B cell (primary cell): ENCODE measurements around the gene AMMECR1. TPM values are rescaled to one million over a fixed set of nuclear protein-coding genes. Genes with fewer than 3 reads are reported as not detected.

ENCODE experiments used
- ATAC-seq: fragments of 200-7000 bp; cut with Tn5 transposase; one replicate; pipeline ENCODE4 v1.10.0; 2021; ENCODE audit warnings: low read depth, mild to moderate bottlenecking, moderate number of reproducible peaks, moderate library complexity
- CTCF ChIA-PET: fragments of 350-600 bp; sonication (Branson Sonifier 250); formaldehyde crosslinking; loops from one replicate; lab custom pipeline; 2021; ENCODE audit warnings: antibody characterized with exemption, inconsistent platforms; lab: Charles Lee
- POLR2A ChIA-PET: fragments of 350-600 bp; sonication (Branson Sonifier 250); formaldehyde crosslinking; loops from one replicate; lab custom pipeline; 2021; ENCODE audit warnings: antibody characterized with exemption; lab: Charles Lee
- DNase-seq: peaks from one replicate; pipeline ENCODE4 v3.0.0; 2013
- H2AFZ ChIP-seq: 2 replicates; pipeline ENCODE4 v1.6.1; 2012; ENCODE audit warnings: mild to moderate bottlenecking, low read depth, low read length; ENCODE audit not compliant: insufficient read depth, poor library complexity, severe bottlenecking
- H3K27ac ChIP-seq, 2 donors: 1 replicate in 1 of 2; 2 replicates in 1 of 2; pipeline ENCODE4 v1.5.1; 2012 to 2013; ENCODE audit warnings: low read length in 2 of 2, mild to moderate bottlenecking in 2 of 2, moderate library complexity in 1 of 2
- H3K27me3 ChIP-seq, 4 experiments: fragments of 200-600 bp in 1 of 4; sonication (generic) in 1 of 4; replicated peaks in 1 of 4; 1 replicate in 2 of 4; 2 replicates in 2 of 4; pipeline versions ENCODE4 v1.6.1 to v1.7.0; 2013 to 2016; ENCODE audit warnings: low read length in 3 of 4, mild to moderate bottlenecking in 2 of 4, mixed read lengths in 1 of 4, moderate library complexity in 1 of 4; ENCODE audit not compliant: insufficient read depth in 4 of 4, control insufficient read depth in 3 of 4; ENCODE audit errors: control extremely low read depth in 1 of 4
- H3K36me3 ChIP-seq, 2 experiments: replicated peaks in 1 of 2; 1 replicate in 1 of 2; 2 replicates in 1 of 2; pipeline versions ENCODE4 v1.6.1 to v1.7.1; 2013; ENCODE audit warnings: low read length in 1 of 2; ENCODE audit not compliant: insufficient read depth in 2 of 2, control insufficient read depth in 1 of 2; ENCODE audit errors: control extremely low read depth in 1 of 2, extremely low read depth in 1 of 2
- H3K4me1 ChIP-seq, 2 donors: fragments of 200-600 bp in 1 of 2; sonication (generic) in 1 of 2; 1 replicate in 1 of 2; 2 replicates in 1 of 2; pipeline versions ENCODE4 v1.5.1 to v1.6.1; 2013 to 2017; ENCODE audit warnings: low read length in 2 of 2; ENCODE audit not compliant: control insufficient read depth in 2 of 2, insufficient read depth in 2 of 2
- H3K4me2 ChIP-seq: replicated peaks from 2 replicates; pipeline ENCODE3; 2012; ENCODE audit warnings: mild to moderate bottlenecking, low read depth, low read length; ENCODE audit not compliant: poor library complexity, severe bottlenecking
- H3K4me3 ChIP-seq, 5 experiments: fragments of 200-600 bp in 1 of 5; sonication (generic) in 1 of 5; 1 replicate in 3 of 5; 2 replicates in 2 of 5; pipeline versions ENCODE4 v1.5.1 to v1.7.0; 2011 to 2016; ENCODE audit warnings: low read length in 4 of 5, mild to moderate bottlenecking in 4 of 5, low read depth in 2 of 5, control low read depth in 1 of 5, moderate library complexity in 1 of 5; ENCODE audit not compliant: insufficient read depth in 1 of 5; ENCODE audit errors: control extremely low read depth in 1 of 5, extremely low read depth in 1 of 5
- H3K79me2 ChIP-seq: fragments of 200-600 bp; sonication (generic); one replicate; pipeline ENCODE4 v1.6.0; 2016; ENCODE audit warnings: low read length; ENCODE audit not compliant: control insufficient read depth, insufficient read depth
- H3K9ac ChIP-seq: fragments of 200-600 bp; sonication (generic); 2 replicates; pipeline ENCODE4 v1.6.1; 2017; ENCODE audit warnings: mild to moderate bottlenecking, low read length, moderate library complexity
- H3K9me3 ChIP-seq, 3 donors: one replicate each; pipeline versions ENCODE4 v1.6.1 to v1.7.1; 2013; ENCODE audit warnings: low read length in 2 of 3; ENCODE audit not compliant: control insufficient read depth in 2 of 3, insufficient read depth in 1 of 3; ENCODE audit errors: control extremely low read depth in 1 of 3
- H4K20me1 ChIP-seq: 2 replicates; pipeline ENCODE4 v1.6.0; 2012; ENCODE audit warnings: mild to moderate bottlenecking, low read length; ENCODE audit not compliant: insufficient read depth, control insufficient read depth, poor library complexity, severe bottlenecking
- H3K27ac Mint-ChIP-seq: one replicate; pipeline ENCODE4 v1.8.0; 2021; ENCODE audit warnings: mixed read lengths
- H3K27me3 Mint-ChIP-seq: one replicate; pipeline ENCODE4 v1.8.0; 2021; ENCODE audit warnings: mixed read lengths
- H3K4me1 Mint-ChIP-seq: one replicate; pipeline ENCODE4 v1.8.0; 2021; ENCODE audit warnings: mixed read lengths
- H3K4me3 Mint-ChIP-seq: one replicate; pipeline ENCODE4 v1.8.0; 2021; ENCODE audit warnings: mixed read lengths
- H3K9me3 Mint-ChIP-seq: one replicate; pipeline ENCODE4 v1.8.0; 2022; ENCODE audit warnings: mixed read lengths; ENCODE audit not compliant: insufficient read depth
- CTCF ChIP-seq: fragments of 200-600 bp; IDR thresholded peaks from one replicate; pipeline ENCODE4 v1.8.0; 2022; ENCODE audit warnings: antibody characterized with exemption, mild to moderate bottlenecking
- EZH2 ChIP-seq: IDR thresholded peaks from 2 replicates; pipeline ENCODE4 v1.6.1; 2012; ENCODE audit warnings: borderline replicate concordance, low read depth, mild to moderate bottlenecking, moderate library complexity, low read length; ENCODE audit not compliant: insufficient read depth, poor library complexity, severe bottlenecking
- WGBS: methylation state at CpG from one replicate; pipeline ENCODE4 v1.1.5; 2013; ENCODE audit warnings: missing lambda C conversion rate; ENCODE audit not compliant: insufficient coverage; 5-methylcytosine and 5-hydroxymethylcytosine counted together
- intact Hi-C: fragments of 100-400 bp; cut with micrococcal nuclease; formaldehyde crosslinking; loops from one replicate; pipeline ENCODE4 v1.10.0; 2022
- polyA plus RNA-seq: library from polyadenylated mRNA; depleted of rRNA; stranded (reverse); fragments of >200 nt; gene quantifications from 2 replicates; pipeline ENCODE4 v1.2.3, GENCODE V29; 2012
- total RNA-seq, 2 donors: library from RNA; stranded (reverse); fragments of 120-200 nt in 1 of 2; gene quantifications; 1 replicate in 1 of 2; 2 replicates in 1 of 2; pipeline versions ENCODE4 v1.2.3 to v1.2.4, GENCODE V29; 2013 to 2022

AMMECR1 gene
- total and polyA plus RNA-seq, 2 donors (not counting 1 experiment from before 2014, with no cell fraction given), result 5.7 to 12.7 TPM

GRCh38 chrX:110281377-110281776, 36.5 kb downstream of the AMMECR1 start:
- Mint-ChIP-seq H3K9me3 (peaks cover 2% of the 10 kb centered on the region), H3K4me1 (peaks cover 26% of the 10 kb centered on the region), H3K4me3 (no peak overlapping the region), H3K27me3 (no peaks in the 10 kb centered on the region), H3K27ac (no peak overlapping the region)
- Histone ChIP-seq H3K4me2 (no peak overlapping the region), H2AFZ (no peak overlapping the region), H3K79me2 (peaks cover 18% of the 10 kb centered on the region), H3K4me1 (peaks cover 8 to 9% of the 10 kb centered on the region in 2 donors), H3K27ac (no peak overlapping the region), H3K9ac (no peak overlapping the region), H3K36me3 (no peaks in the 10 kb centered on the region), H3K9me3 (no peaks in the 10 kb centered on the region), H3K27me3 (no peaks in the 10 kb centered on the region), H3K4me3 (no peak overlapping the region), H4K20me1 (no peaks in the 10 kb centered on the region)
- intact Hi-C loops, result no loop called here
- ChIA-PET POLR2A (no interaction called here), CTCF (no interaction called here)
- no peak for TF ChIP-seq CTCF
- TF ChIP-seq EZH2, result no peak
- no peak for ATAC-seq
- no CpG with 5 or more reads among the region's 2 CpGs for WGBS
- no peak for DNase-seq

- ChIA-PET CTCF (no interaction called here), POLR2A (no interaction called here)
- Histone ChIP-seq H3K9me3 (no peaks in the 10 kb centered on the region), H3K36me3 (no peaks in the 10 kb centered on the region), H3K4me2 (no peak overlapping the region), H3K79me2 (peaks cover 18% of the 10 kb centered on the region), H3K4me3 (no peak overlapping the region), H3K27me3 (no peaks in the 10 kb centered on the region), H2AFZ (no peak overlapping the region), H3K27ac (no peak overlapping the region), H3K4me1 (peaks cover 8 to 9% of the 10 kb centered on the region in 2 donors), H3K9ac (no peak overlapping the region), H4K20me1 (no peaks in the 10 kb centered on the region)
- Mint-ChIP-seq H3K9me3 (peaks cover 2% of the 10 kb centered on the region), H3K4me3 (no peak overlapping the region), H3K27me3 (no peaks in the 10 kb centered on the region), H3K27ac (no peak overlapping the region), H3K4me1 (peaks cover 26% of the 10 kb centered on the region)
- DNase-seq (no peak), ATAC-seq (no peak)
- intact Hi-C loops, result no loop called here
- TF ChIP-seq EZH2 (no peak), CTCF (no peak)
Observed at GRCh38 chrX:110280954-110281353, 36.9 kb downstream of the AMMECR1 start.
